Suprapubic skin (tissue), 4 donors: ENCODE data around the gene GOLPH3.

Experiments used
- CTCF ChIP-seq, 2 donors: fragments of 200-600 bp in 1 of 2; fragments of 450-650 bp in 1 of 2; sonication (generic) in 1 of 2; IDR thresholded peaks; one replicate each; pipeline ENCODE4 v1.5.1; 2016 to 2019; ENCODE audit warnings: antibody characterized with exemption in 2 of 2, mild to moderate bottlenecking in 1 of 2, moderate library complexity in 1 of 2
- POLR2A ChIP-seq, 2 donors: fragments of 450-650 bp; IDR thresholded peaks; one replicate each; pipeline ENCODE4 v1.6.1; 2017; ENCODE audit warnings: antibody characterized with exemption in 2 of 2, mild to moderate bottlenecking in 2 of 2, moderate library complexity in 2 of 2
- POLR2AphosphoS5 ChIP-seq, 3 donors: sonication (generic); formaldehyde crosslinking; IDR thresholded peaks; one replicate each; pipeline ENCODE4 v1.6.1; 2017; ENCODE audit warnings: antibody characterized with exemption in 3 of 3

GRCh38 chr5:32153723-32154122 is 20.4 kb downstream of the GOLPH3 start:
- no peak for TF ChIP-seq CTCF (IDR thresholded peaks at IDR 0.05)
- no peak for TF ChIP-seq POLR2A (IDR thresholded peaks at IDR 0.05)
- TF ChIP-seq POLR2AphosphoS5 (IDR thresholded peaks at IDR 0.05): no peak
